ENCODE data around the gene SRGAP3. TPM values are rescaled to one million over a fixed set of nuclear protein-coding genes. Genes with fewer than 3 reads are reported as not detected.
"Not testable (repeated sequence)": the region's sequence is repeated elsewhere in the genome, so short reads cannot be mapped to it uniquely, and the experiment has no call there.

Gene SRGAP3
- total and polyA plus RNA-seq, 2 donors (not counting 1 experiment from before 2014, with no cell fraction given): 1.4 to 1.5 TPM

DNA sequence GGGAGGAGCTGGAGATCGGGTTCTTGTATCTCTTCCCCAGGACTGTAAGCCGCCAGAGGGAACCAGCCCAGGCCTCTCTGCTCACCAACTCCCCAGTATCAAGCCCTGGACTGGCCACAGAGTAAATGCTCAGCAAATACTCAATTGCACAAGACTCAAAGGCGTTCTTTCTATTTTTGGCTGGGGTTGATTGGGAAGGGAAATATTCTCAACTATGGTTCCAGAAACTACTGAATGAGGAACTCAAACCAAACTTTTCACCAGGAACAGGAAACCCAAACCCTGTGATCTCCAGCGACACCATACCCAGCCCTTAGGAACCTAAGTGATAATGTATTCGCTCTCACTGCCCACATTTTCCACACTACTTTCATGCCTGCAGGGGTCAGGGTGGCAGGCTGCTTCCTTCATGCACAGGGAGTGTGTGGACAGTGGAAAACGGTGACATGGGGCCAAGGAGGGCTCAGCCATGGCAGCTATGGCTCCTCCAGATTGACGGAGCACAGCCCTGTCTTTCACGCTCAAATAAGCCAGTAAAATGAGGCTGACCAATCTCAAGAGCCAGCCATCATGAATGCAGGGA lies 161.5 kb downstream of the SRGAP3 start:
- Histone ChIP-seq H2AFZ (ENCODE audit: insufficient read depth, low read depth, low read length, poor library complexity, severe bottlenecking) (no peak overlapping the region), H3K27me3 (replicated peaks in 1 of 4; ENCODE audit: control extremely low read depth in 1 of 4, control insufficient read depth in 3 of 4, insufficient read depth in 4 of 4, low read length in 3 of 4) (no peaks in the 10 kb centered on the region), H3K9me3 (ENCODE audit: control extremely low read depth in 1 of 3, control insufficient read depth in 2 of 3, insufficient read depth in 1 of 3, low read length in 2 of 3) (no peaks in the 10 kb centered on the region), H3K27ac (ENCODE audit: low read length in 2 of 2) (no peak overlapping the region), H3K4me3 (ENCODE audit: control extremely low read depth in 1 of 5, extremely low read depth in 1 of 5, insufficient read depth in 1 of 5, low read depth in 2 of 5, low read length in 4 of 5) (no peak overlapping the region), H3K79me2 (ENCODE audit: control insufficient read depth, insufficient read depth, low read length) (no peaks in the 10 kb centered on the region), H4K20me1 (ENCODE audit: control insufficient read depth, insufficient read depth, low read length, poor library complexity, severe bottlenecking) (no peaks in the 10 kb centered on the region), H3K9ac (ENCODE audit: low read length) (no peak overlapping the region), H3K4me1 (ENCODE audit: control insufficient read depth in 2 of 2, insufficient read depth in 2 of 2, low read length in 2 of 2) (no peaks in the 10 kb centered on the region), H3K4me2 (replicated peaks; ENCODE audit: low read depth, low read length, poor library complexity, severe bottlenecking) (no peak overlapping the region), H3K36me3 (replicated peaks in 1 of 2; ENCODE audit: control extremely low read depth in 1 of 2, control insufficient read depth in 1 of 2, extremely low read depth in 1 of 2, insufficient read depth in 2 of 2, low read length in 1 of 2) (no peaks in the 10 kb centered on the region)
- ATAC-seq (ENCODE audit: low read depth): no peak
- intact Hi-C loops (cut with micrococcal nuclease): no loop called here
- TF ChIP-seq, protein P1, sequence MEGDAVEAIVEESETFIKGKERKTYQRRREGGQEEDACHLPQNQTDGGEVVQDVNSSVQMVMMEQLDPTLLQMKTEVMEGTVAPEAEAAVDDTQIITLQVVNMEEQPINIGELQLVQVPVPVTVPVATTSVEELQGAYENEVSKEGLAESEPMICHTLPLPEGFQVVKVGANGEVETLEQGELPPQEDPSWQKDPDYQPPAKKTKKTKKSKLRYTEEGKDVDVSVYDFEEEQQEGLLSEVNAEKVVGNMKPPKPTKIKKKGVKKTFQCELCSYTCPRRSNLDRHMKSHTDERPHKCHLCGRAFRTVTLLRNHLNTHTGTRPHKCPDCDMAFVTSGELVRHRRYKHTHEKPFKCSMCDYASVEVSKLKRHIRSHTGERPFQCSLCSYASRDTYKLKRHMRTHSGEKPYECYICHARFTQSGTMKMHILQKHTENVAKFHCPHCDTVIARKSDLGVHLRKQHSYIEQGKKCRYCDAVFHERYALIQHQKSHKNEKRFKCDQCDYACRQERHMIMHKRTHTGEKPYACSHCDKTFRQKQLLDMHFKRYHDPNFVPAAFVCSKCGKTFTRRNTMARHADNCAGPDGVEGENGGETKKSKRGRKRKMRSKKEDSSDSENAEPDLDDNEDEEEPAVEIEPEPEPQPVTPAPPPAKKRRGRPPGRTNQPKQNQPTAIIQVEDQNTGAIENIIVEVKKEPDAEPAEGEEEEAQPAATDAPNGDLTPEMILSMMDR (IDR thresholded peaks at IDR 0.05): no peak
- no peak for TF ChIP-seq EZH2 (IDR thresholded peaks at IDR 0.05; ENCODE audit: borderline replicate concordance, insufficient read depth, low read depth, low read length, poor library complexity, severe bottlenecking)
- Mint-ChIP-seq H3K9me3 (ENCODE audit: insufficient read depth) (no peaks in the 10 kb centered on the region), H3K4me3 (no peak overlapping the region), H3K27me3 (peaks cover 5% of the 10 kb centered on the region), H3K27ac (no peak overlapping the region), H3K4me1 (no peaks in the 10 kb centered on the region)
- CTCF ChIA-PET: no interaction called here
- 73% methylated on average over 3 of the region's 8 CpGs for WGBS (ENCODE audit: insufficient coverage)
- POLR2A ChIA-PET: no interaction called here
- no peak for DNase-seq

DNA sequence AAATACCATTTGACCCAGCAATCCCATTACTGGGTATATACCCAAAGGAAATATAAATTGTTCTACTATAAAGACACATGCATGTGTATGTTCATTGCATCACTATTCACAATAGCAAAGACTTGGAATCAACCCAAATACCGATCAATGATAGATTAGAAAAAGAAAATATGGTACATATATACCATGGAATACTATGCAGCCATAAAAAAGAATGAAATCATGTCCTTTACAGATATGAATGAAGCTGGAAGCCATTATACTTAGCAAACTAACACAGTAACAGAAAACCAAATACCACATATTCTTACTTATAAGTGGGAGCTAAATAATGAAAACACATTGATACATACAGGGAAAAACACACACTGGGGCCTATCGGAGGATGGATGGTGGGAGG lies 164.0 kb downstream of the SRGAP3 start:
- WGBS (ENCODE audit: insufficient coverage): no CpG with 5 or more reads among the region's 2 CpGs
- H2AFZ ChIP-seq (ENCODE audit: insufficient read depth, low read depth, low read length, poor library complexity, severe bottlenecking); H4K20me1 ChIP-seq (ENCODE audit: control insufficient read depth, insufficient read depth, low read length, poor library complexity, severe bottlenecking); H3K9me3 ChIP-seq (ENCODE audit: control extremely low read depth in 1 of 3, control insufficient read depth in 2 of 3, insufficient read depth in 1 of 3, low read length in 2 of 3); H3K4me1 ChIP-seq (ENCODE audit: control insufficient read depth in 2 of 2, insufficient read depth in 2 of 2, low read length in 2 of 2); H3K4me3 Mint-ChIP-seq; ATAC-seq (ENCODE audit: low read depth); POLR2A ChIA-PET; H3K79me2 ChIP-seq (ENCODE audit: control insufficient read depth, insufficient read depth, low read length); H3K27me3 ChIP-seq (replicated peaks in 1 of 4; ENCODE audit: control extremely low read depth in 1 of 4, control insufficient read depth in 3 of 4, insufficient read depth in 4 of 4, low read length in 3 of 4); H3K4me3 ChIP-seq (ENCODE audit: control extremely low read depth in 1 of 5, extremely low read depth in 1 of 5, insufficient read depth in 1 of 5, low read depth in 2 of 5, low read length in 4 of 5); H3K9ac ChIP-seq (ENCODE audit: low read length); H3K27ac ChIP-seq (ENCODE audit: low read length in 2 of 2); DNase-seq; H3K4me2 ChIP-seq (replicated peaks; ENCODE audit: low read depth, low read length, poor library complexity, severe bottlenecking); intact Hi-C loops (cut with micrococcal nuclease); CTCF ChIA-PET; H3K27me3 Mint-ChIP-seq; H3K27ac Mint-ChIP-seq; H3K36me3 ChIP-seq (replicated peaks in 1 of 2; ENCODE audit: control extremely low read depth in 1 of 2, control insufficient read depth in 1 of 2, extremely low read depth in 1 of 2, insufficient read depth in 2 of 2, low read length in 1 of 2); H3K9me3 Mint-ChIP-seq (ENCODE audit: insufficient read depth); H3K4me1 Mint-ChIP-seq: not testable (repeated sequence)

Data from B cell (primary cell).